Heart right ventricle (tissue), 16 donors: Measurements from ENCODE around the gene PLAC9. TPM values are rescaled to one million over a fixed set of nuclear protein-coding genes. Genes with fewer than 3 reads are reported as not detected.

ENCODE experiments used
- ATAC-seq, 8 donors: fragments of 200-7000 bp; cut with Tn5 transposase; one replicate each; pipeline ENCODE4 v1.9.1; 2020; ENCODE audit warnings: mild to moderate bottlenecking in 8 of 8, moderate library complexity in 8 of 8, moderate number of reproducible peaks in 1 of 8
- DNase-seq, 2 donors: peaks; one replicate each; pipeline ENCODE4 v3.0.0-alpha.2; 2020
- H3K27ac ChIP-seq, 10 donors: fragments of 200-600 bp; sonication (generic) in 2 of 10; one replicate each; pipeline versions ENCODE4 v1.5.0 to v1.8.0; 2020 to 2022; ENCODE audit warnings: mild to moderate bottlenecking in 3 of 10
- H3K27me3 ChIP-seq, 7 donors: fragments of 200-600 bp; one replicate each; pipeline ENCODE4 v1.8.0; 2021 to 2022; ENCODE audit warnings: mild to moderate bottlenecking in 2 of 7
- H3K36me3 ChIP-seq, 9 donors: fragments of 200-600 bp; sonication (generic) in 1 of 9; one replicate each; pipeline versions ENCODE4 v1.5.0 to v1.8.0; 2020 to 2022; ENCODE audit warnings: mild to moderate bottlenecking in 2 of 9
- H3K4me1 ChIP-seq, 9 donors: fragments of 200-600 bp; sonication (generic) in 1 of 9; one replicate each; pipeline versions ENCODE4 v1.5.0 to v1.8.0; 2020 to 2022; ENCODE audit warnings: mild to moderate bottlenecking in 4 of 9
- H3K4me3 ChIP-seq, 10 donors: fragments of 200-600 bp; sonication (generic) in 2 of 10; one replicate each; pipeline versions ENCODE4 v1.5.0 to v1.8.0; 2020 to 2022; ENCODE audit warnings: mild to moderate bottlenecking in 7 of 10, moderate library complexity in 2 of 10
- H3K9me3 ChIP-seq, 11 donors: fragments of 200-600 bp in 10 of 11; sonication (generic) in 2 of 11; one replicate each; pipeline versions ENCODE4 v1.5.0 to v1.8.0; 2013 to 2022; ENCODE audit warnings: mild to moderate bottlenecking in 2 of 11, control low read depth in 1 of 11, moderate library complexity in 1 of 11
- CTCF ChIP-seq, 9 donors: fragments of 200-600 bp; sonication (generic) in 2 of 9; IDR thresholded peaks; one replicate each; pipeline versions ENCODE4 v1.5.0 to v1.8.0; 2021 to 2022; ENCODE audit warnings: antibody characterized with exemption in 9 of 9, mild to moderate bottlenecking in 5 of 9, moderate library complexity in 1 of 9
- WGBS, 2 donors: extraction: QIAGEN DNeasy Blood & Tissue Kit; methylation state at CpG; one replicate each; pipeline ENCODE4 v1.1.7; 2013; ENCODE audit warnings: inconsistent platforms in 1 of 2; 5-methylcytosine and 5-hydroxymethylcytosine counted together
- intact Hi-C, 10 donors: fragments of 100-400 bp; cut with DNase I; formaldehyde crosslinking; loops; one replicate each; pipeline versions ENCODE4 v1.11.1 to v1.14.2; 2022
- polyA plus RNA-seq, 2 donors: library from polyadenylated mRNA; stranded (reverse); fragments of 200-250 nt; gene quantifications; one replicate each; pipeline ENCODE4 v1.2.3, GENCODE V29; 2013
- total RNA-seq, 10 donors: library from RNA; stranded (reverse); fragmentation: NEBNext Ultra II Directional in 3 of 10; extraction: Animal tissue kit (Norgen Biotek cat#: 25700) in 3 of 10; gene quantifications; one replicate each; pipeline versions ENCODE4 v1.2.1 to v1.2.4, GENCODE V29; 2021 to 2023
- donor health status: Arrhythmogenic right ventricular cardiomyopathy.
- donor health status: ischemic (EF 13 %, LVEDD 7.1; RV severe dilation, severe dysfunction).
- donor health status: healthy with polysubstance abuse.
- donor health status: DM: no; HTN: yes; CAD: no.
- donor health status: DM: no; HTN: no; CAD: no.
- donor health status: ischemic (EF 25% LVEDD 6.9; RV normal size, moderate dysfunction).
- donor health status: ischemic (EF 25% LVEDD 5.7; RV mildly dilated, moderate dysfunction).
- donor health status: healthy.
- donor health status: DM: yes; HTN: yes; CAD: no.
- donor health status: Ischemic cardiomyopathy.
- donor health status: ischemic (EF 35%, LVEDD 5.7; RV mildly dilated, moderate dysfunction).
- donor health status: nonischemic (EF 11% LVEDD 7.7; RV severe dilation, severe dysfunction).
- donor health status: DM: yes; HTN: yes; CAD: no.
- donor health status: PGD.
- donor health status: ischemic (EF 29% LVEDD 5.4; RV normal size, mild dysfunction).
- donor health status: nonischemic (EF 23%, LVEDD 6.1; RV moderate dilation, normal function).

PLAC9 gene
- total and polyA plus RNA-seq, 12 donors: 16.8 to 129 (median 28.7) TPM

DNA sequence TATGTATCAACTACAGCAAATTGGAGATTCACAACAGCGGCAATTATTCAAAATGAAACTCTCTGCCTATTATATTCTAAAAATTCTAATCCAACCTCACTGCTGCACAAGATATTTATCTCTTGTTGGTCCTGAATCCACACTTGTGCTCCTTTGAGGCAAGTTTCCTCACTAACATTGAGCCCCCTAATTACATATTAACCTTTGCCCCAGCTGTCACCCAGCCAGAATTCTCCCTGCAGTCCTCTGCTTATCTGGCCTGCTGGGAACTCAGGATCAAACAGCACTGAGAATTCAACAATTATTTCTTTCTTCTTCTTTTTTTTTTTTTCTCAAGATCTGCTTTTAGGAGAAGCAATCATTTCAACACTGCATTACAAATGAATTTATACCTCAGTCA is 21.5 kb upstream of the PLAC9 start:
- intact Hi-C loops: no loop called here
- Histone ChIP-seq H3K27me3 (no peaks in the 10 kb centered on the region), H3K4me1 (peaks cover 5 to 24% (median 12%) of the 10 kb centered on the region in 9 donors), H3K36me3 (no peaks in the 10 kb centered on the region), H3K4me3 (peak overlapping the region in 1 of 10 donors; percentile 29), H3K9me3 (peaks cover 0 to 24% (median 17%) of the 10 kb centered on the region in 11 donors), H3K27ac (peak overlapping the region; percentile 29 to 89 (median 76))
- 88 to 89% methylated on average over 1 of the region's 1 CpG for WGBS, 2 donors
- no peak for TF ChIP-seq CTCF (IDR thresholded peaks at IDR 0.05)
- ATAC-seq: peak in 1 of 8 donors; percentile 43
- no peak for DNase-seq

DNA sequence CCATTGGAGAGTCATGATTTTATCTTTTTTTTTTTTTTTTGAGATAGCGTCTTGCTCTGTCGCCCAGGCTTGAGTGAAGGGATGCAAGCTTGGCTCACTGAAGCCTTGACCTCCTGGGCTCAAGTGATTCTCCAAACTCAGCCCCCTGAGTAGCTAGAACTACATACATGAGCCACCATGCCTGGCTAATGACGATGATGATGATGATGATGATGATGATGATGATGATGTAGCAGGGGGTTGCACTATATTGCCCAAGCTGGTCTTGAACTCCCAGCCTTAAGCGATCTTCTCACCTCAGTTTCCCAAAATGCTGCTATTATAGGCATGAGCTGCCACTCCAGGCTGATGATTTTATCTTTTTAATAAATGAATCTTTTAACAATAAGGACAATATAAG is 13.9 kb upstream of the PLAC9 start:
- no peaks in the 10 kb centered on the region for H3K4me1 ChIP-seq
- H3K27me3 ChIP-seq: no peaks in the 10 kb centered on the region
- intact Hi-C loops: no loop called here
- WGBS, 2 donors: 71 to 81% methylated on average over 4 of the region's 4 CpGs
- no peak for ATAC-seq
- DNase-seq: no peak
- H3K4me3 ChIP-seq: no peak overlapping the region
- H3K36me3 ChIP-seq: no peaks in the 10 kb centered on the region
- TF ChIP-seq CTCF (IDR thresholded peaks at IDR 0.05): no peak
- no peak overlapping the region for H3K27ac ChIP-seq
- peaks cover 0 to 7% (median 0%) of the 10 kb centered on the region in 11 donors for H3K9me3 ChIP-seq

DNA sequence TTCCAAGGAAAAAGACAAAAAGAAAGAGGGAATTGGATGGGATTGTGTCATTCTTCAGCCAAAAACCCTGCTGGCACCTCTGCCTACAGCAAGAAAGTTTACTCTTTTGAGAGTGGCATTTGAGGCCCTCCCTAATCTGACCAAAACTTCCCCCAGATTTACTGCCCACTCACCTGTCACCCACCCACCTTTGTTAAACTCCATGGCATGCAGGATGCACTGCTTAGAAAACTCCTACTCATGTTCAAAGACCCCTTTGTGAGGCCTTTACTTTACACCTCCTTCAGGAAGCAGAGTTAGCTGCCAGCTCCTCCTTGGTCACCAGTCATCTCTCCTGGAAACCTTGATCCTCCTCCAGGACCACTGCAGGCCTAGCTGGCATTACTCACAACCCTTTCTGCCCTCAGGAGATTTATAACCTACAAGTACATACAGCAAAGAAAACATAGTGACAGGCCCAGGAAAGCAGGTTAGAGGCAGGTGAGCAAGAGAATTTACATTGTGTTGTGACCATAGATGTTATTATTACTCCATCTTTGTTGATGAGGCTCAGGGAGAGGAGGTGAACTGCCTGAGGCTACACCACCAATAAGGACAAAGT is 10.3 kb upstream of the PLAC9 start:
- no peak for DNase-seq
- no peaks in the 10 kb centered on the region for H3K36me3 ChIP-seq
- no peak overlapping the region for H3K27ac ChIP-seq
- TF ChIP-seq CTCF (IDR thresholded peaks at IDR 0.05): no peak
- intact Hi-C loops: no loop called here
- no peak overlapping the region for H3K4me3 ChIP-seq
- peaks cover 0 to 7% (median 0%) of the 10 kb centered on the region in 9 donors for H3K4me1 ChIP-seq
- H3K9me3 ChIP-seq: peaks cover 0 to 7% (median 0%) of the 10 kb centered on the region in 11 donors
- no peaks in the 10 kb centered on the region for H3K27me3 ChIP-seq
- ATAC-seq: no peak

DNA sequence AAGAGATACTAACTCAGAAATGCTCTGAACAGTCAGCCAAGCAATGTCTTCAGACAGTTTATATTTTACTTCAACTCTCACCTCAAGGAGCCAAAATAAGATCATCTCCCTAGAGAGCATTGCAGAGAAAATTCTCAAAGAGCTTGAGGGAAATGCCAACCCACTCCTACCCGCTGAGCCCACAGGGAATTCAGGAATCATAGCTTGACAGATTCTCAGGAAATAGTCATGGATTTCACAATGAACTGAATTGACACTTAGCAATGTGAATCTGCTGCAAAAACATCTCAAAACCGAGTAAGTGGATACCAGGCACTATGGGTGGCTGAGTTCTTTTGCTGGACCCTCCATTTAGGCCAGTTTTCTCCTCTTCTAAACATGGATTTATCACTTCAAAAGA is 9.8 kb upstream of the PLAC9 start:
- ATAC-seq (no peak), DNase-seq (no peak)
- intact Hi-C loops: no loop called here
- peaks cover 0 to 7% (median 0%) of the 10 kb centered on the region in 9 donors for H3K4me1 ChIP-seq
- WGBS, 2 donors: 61 to 65% methylated on average over 2 of the region's 2 CpGs
- no peaks in the 10 kb centered on the region for H3K27me3 ChIP-seq
- H3K36me3 ChIP-seq: no peaks in the 10 kb centered on the region
- TF ChIP-seq CTCF (IDR thresholded peaks at IDR 0.05): no peak
- peaks cover 0 to 7% (median 0%) of the 10 kb centered on the region in 11 donors for H3K9me3 ChIP-seq
- H3K27ac ChIP-seq: no peak overlapping the region
- no peak overlapping the region for H3K4me3 ChIP-seq
